Lung (tissue), 12 donors: ENCODE data around the gene SCMH1. TPM values are rescaled to one million over a fixed set of nuclear protein-coding genes. Genes with fewer than 3 reads are reported as not detected.
"Not testable (repeated sequence)": the region's sequence is repeated elsewhere in the genome, so short reads cannot be mapped to it uniquely, and the experiment has no call there.

Source experiments
- ATAC-seq: fragments of 200-7000 bp; cut with Tn5 transposase; one replicate; pipeline ENCODE4 v1.9.1; 2020; ENCODE audit warnings: moderate number of reproducible peaks; ENCODE audit not compliant: insufficient read depth, low FRiP score
- DNase-seq, 3 donors: peaks; one replicate each; pipeline ENCODE4 v3.0.0-alpha.2; 2013 to 2017
- H3K27ac ChIP-seq, 2 donors: one replicate each; pipeline ENCODE4 v1.5.1; 2013; ENCODE audit warnings: mild to moderate bottlenecking in 2 of 2, moderate library complexity in 2 of 2, control low read depth in 1 of 2, inconsistent platforms in 1 of 2, low read depth in 1 of 2, low read length in 1 of 2
- H3K27me3 ChIP-seq, 3 donors: one replicate each; pipeline ENCODE4 v1.5.1; 2013; ENCODE audit warnings: low read length in 2 of 3; ENCODE audit not compliant: control insufficient read depth in 3 of 3, insufficient read depth in 3 of 3
- H3K36me3 ChIP-seq, 4 donors: one replicate each; pipeline ENCODE4 v1.5.1; 2013; ENCODE audit warnings: low read length in 4 of 4, mild to moderate bottlenecking in 1 of 4, moderate library complexity in 1 of 4; ENCODE audit not compliant: control insufficient read depth in 4 of 4, insufficient read depth in 4 of 4
- H3K4me1 ChIP-seq, 5 donors: one replicate each; pipeline ENCODE4 v1.5.1; 2013; ENCODE audit warnings: low read length in 5 of 5, mild to moderate bottlenecking in 2 of 5, moderate library complexity in 1 of 5; ENCODE audit not compliant: control insufficient read depth in 5 of 5, insufficient read depth in 5 of 5
- H3K4me3 ChIP-seq: one replicate; pipeline ENCODE4 v1.5.1; 2013; ENCODE audit warnings: mild to moderate bottlenecking, control low read depth, moderate library complexity
- H3K9ac ChIP-seq, 2 donors: one replicate each; pipeline ENCODE4 v1.5.1; 2013; ENCODE audit warnings: low read length in 2 of 2, control low read depth in 1 of 2; ENCODE audit not compliant: insufficient read depth in 1 of 2
- H3K9me3 ChIP-seq, 4 donors: one replicate each; pipeline ENCODE4 v1.5.1; 2013; ENCODE audit warnings: low read length in 3 of 4, mild to moderate bottlenecking in 1 of 4, moderate library complexity in 1 of 4; ENCODE audit not compliant: control insufficient read depth in 4 of 4, insufficient read depth in 3 of 4
- CTCF ChIP-seq: IDR thresholded peaks from 2 replicates; pipeline ENCODE4 v1.5.1; 2012; ENCODE audit warnings: mild to moderate bottlenecking; ENCODE audit errors: control extremely low read depth, extremely low read depth
- WGBS, 2 donors: extraction: QIAGEN DNeasy Blood & Tissue Kit; methylation state at CpG; one replicate each; pipeline ENCODE4 v1.1.7; 2013; 5-methylcytosine and 5-hydroxymethylcytosine counted together
- polyA plus RNA-seq, 2 donors: library from polyadenylated mRNA; stranded (reverse); fragments of 200-250 nt; gene quantifications; one replicate each; pipeline ENCODE4 v1.2.1, GENCODE V29; 2013
- total RNA-seq, 2 donors: library from RNA; depleted of rRNA in 1 of 2; stranded (reverse); fragments of >200 nt in 1 of 2; gene quantifications; one replicate each; pipeline ENCODE4 v1.2.1, GENCODE V29; 2014 to 2021
- donor health status: control.
- donor health status: control.
- donor health status: Bipolar disorder and iron deficiency.
- donor health status: healthy.
- donor health status: DM: yes; HTN: yes; CAD: no.

SCMH1 gene
- total and polyA plus RNA-seq, 4 donors = 20.7 to 43.5 (median 28.8) TPM

DNA sequence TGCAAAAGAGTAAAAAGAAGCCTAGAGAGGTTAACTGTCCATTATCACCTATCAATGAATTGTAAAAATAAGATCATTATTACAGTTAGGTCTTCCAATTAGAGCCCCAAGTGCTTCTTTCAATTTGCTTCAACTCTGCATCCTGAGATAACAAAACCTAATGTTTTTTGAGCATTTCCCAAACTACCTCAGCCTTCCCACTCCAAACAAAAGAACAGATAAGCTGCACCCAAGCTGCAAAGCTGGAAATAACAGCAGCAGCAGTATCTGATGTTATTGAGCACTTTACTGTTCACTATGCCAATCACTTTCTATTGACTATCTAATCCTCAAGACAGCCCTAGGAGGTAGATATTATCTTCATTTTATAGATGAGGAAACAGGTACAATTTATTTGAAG is 123.5 kb downstream of the SCMH1 start:
- no peaks in the 10 kb centered on the region for H3K27me3 ChIP-seq
- DNase-seq (no peak), ATAC-seq (no peak)
- H3K27ac ChIP-seq = no peak overlapping the region
- H3K9me3 ChIP-seq = no peaks in the 10 kb centered on the region
- no peak for TF ChIP-seq CTCF
- H3K4me1 ChIP-seq = peaks cover 0 to 4% (median 0%) of the 10 kb centered on the region in 5 donors
- no peak overlapping the region for H3K9ac ChIP-seq
- peaks cover 1 to 4% (median 3%) of the 10 kb centered on the region in 4 donors for H3K36me3 ChIP-seq
- H3K4me3 ChIP-seq = no peak overlapping the region

GRCh38 chr1:41117241-41117640 is 124.9 kb downstream of the SCMH1 start:
- not testable (repeated sequence) for H3K27ac ChIP-seq, H3K9me3 ChIP-seq, H3K4me1 ChIP-seq, H3K27me3 ChIP-seq, H3K36me3 ChIP-seq, H3K9ac ChIP-seq, ATAC-seq, H3K4me3 ChIP-seq, DNase-seq
- WGBS, 2 donors = 82 to 86% methylated on average over 13 to 14 of the region's 15 CpGs

- no peak for TF ChIP-seq CTCF
- peaks cover 4 to 9% (median 5%) of the 10 kb centered on the region in 4 donors for H3K36me3 ChIP-seq
- no peaks in the 10 kb centered on the region for H3K9me3 ChIP-seq
- no peak overlapping the region for H3K4me3 ChIP-seq
- H3K27me3 ChIP-seq = no peaks in the 10 kb centered on the region
- no peak for DNase-seq
- no peak overlapping the region for H3K9ac ChIP-seq
- ATAC-seq = no peak
- WGBS, 2 donors = 78 to 92% methylated on average over 1 of the region's 1 CpG
- no peak overlapping the region for H3K27ac ChIP-seq
- H3K4me1 ChIP-seq = peaks cover 0 to 18% (median 16%) of the 10 kb centered on the region in 5 donors
Measured at GRCh38 chr1:41110736-41111135, 131.4 kb downstream of the SCMH1 start.

- Histone ChIP-seq H3K4me3 (no peak overlapping the region), H3K36me3 (peaks cover 4 to 9% (median 5%) of the 10 kb centered on the region in 4 donors), H3K27ac (peak overlapping the region in 1 of 2 donors; percentile 93), H3K4me1 (peaks cover 0 to 18% (median 16%) of the 10 kb centered on the region in 5 donors), H3K9me3 (no peaks in the 10 kb centered on the region), H3K27me3 (no peaks in the 10 kb centered on the region), H3K9ac (peak overlapping the region in 1 of 2 donors; percentile 35)
- 51 to 64% methylated on average over 1 of the region's 1 CpG for WGBS, 2 donors
- ATAC-seq (no peak), DNase-seq (no peak)
- TF ChIP-seq CTCF = no peak
Measured at GRCh38 chr1:41110286-41110685, 131.8 kb downstream of the SCMH1 start.
